Chondrocyte (in vitro differentiated cells): ENCODE data around the gene ACACA. TPM values are rescaled to one million over a fixed set of nuclear protein-coding genes. Genes with fewer than 3 reads are reported as not detected.

Source experiments
- DNase-seq: peaks from one replicate; pipeline ENCODE4 v3.0.0; 2021; ENCODE audit warnings: mixed read lengths, low spot score
- H3K27ac Mint-ChIP-seq: one replicate; pipeline ENCODE4 v1.8.0; 2021; ENCODE audit warnings: mild to moderate bottlenecking, moderate library complexity, mixed read lengths; ENCODE audit not compliant: unreplicated experiment
- H3K27me3 Mint-ChIP-seq: 2 replicates; pipeline ENCODE4 v1.8.0; 2021; ENCODE audit warnings: low read depth, mixed read lengths
- H3K36me3 Mint-ChIP-seq: 2 replicates; pipeline ENCODE4 v1.8.0; 2021; ENCODE audit warnings: low read depth, mixed read lengths
- H3K4me1 Mint-ChIP-seq: 2 replicates; pipeline ENCODE4 v1.8.0; 2021; ENCODE audit warnings: low read depth, mild to moderate bottlenecking, mixed read lengths
- H3K4me3 Mint-ChIP-seq: one replicate; pipeline ENCODE4 v1.8.0; 2021; ENCODE audit warnings: mild to moderate bottlenecking, moderate library complexity, mixed read lengths; ENCODE audit not compliant: unreplicated experiment
- H3K9me3 Mint-ChIP-seq: 2 replicates; pipeline ENCODE4 v1.8.0; 2021; ENCODE audit warnings: low read depth, mixed read lengths
- total RNA-seq: library from RNA; stranded (reverse); gene quantifications from 3 replicates; pipeline ENCODE4 v1.2.1, GENCODE V29; 2021
- TF ChIP-seq, protein P1 (sequence below): fragments of 200-600 bp; sonication (generic); IDR thresholded peaks from 2 replicates; pipeline ENCODE4 v1.5.0; 2021; ENCODE audit warnings: antibody characterized with exemption, mild to moderate bottlenecking, moderate library complexity

The ACACA gene
- total RNA-seq, 1 donor from 2014 or later: 77.1 TPM

- Mint-ChIP-seq H3K27ac (no peak overlapping the region), H3K4me3 (no peak overlapping the region), H3K27me3 (no peaks in the 10 kb centered on the region), H3K9me3 (no peaks in the 10 kb centered on the region), H3K36me3 (peaks cover 5% of the 10 kb centered on the region), H3K4me1 (peaks cover 6% of the 10 kb centered on the region)
- TF ChIP-seq, protein P1, sequence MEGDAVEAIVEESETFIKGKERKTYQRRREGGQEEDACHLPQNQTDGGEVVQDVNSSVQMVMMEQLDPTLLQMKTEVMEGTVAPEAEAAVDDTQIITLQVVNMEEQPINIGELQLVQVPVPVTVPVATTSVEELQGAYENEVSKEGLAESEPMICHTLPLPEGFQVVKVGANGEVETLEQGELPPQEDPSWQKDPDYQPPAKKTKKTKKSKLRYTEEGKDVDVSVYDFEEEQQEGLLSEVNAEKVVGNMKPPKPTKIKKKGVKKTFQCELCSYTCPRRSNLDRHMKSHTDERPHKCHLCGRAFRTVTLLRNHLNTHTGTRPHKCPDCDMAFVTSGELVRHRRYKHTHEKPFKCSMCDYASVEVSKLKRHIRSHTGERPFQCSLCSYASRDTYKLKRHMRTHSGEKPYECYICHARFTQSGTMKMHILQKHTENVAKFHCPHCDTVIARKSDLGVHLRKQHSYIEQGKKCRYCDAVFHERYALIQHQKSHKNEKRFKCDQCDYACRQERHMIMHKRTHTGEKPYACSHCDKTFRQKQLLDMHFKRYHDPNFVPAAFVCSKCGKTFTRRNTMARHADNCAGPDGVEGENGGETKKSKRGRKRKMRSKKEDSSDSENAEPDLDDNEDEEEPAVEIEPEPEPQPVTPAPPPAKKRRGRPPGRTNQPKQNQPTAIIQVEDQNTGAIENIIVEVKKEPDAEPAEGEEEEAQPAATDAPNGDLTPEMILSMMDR: peak; percentile 96
- no peak for DNase-seq
These were observed 359.0 kb downstream of the ACACA start for GRCh38 chr17:37047631-37048104.

DNA sequence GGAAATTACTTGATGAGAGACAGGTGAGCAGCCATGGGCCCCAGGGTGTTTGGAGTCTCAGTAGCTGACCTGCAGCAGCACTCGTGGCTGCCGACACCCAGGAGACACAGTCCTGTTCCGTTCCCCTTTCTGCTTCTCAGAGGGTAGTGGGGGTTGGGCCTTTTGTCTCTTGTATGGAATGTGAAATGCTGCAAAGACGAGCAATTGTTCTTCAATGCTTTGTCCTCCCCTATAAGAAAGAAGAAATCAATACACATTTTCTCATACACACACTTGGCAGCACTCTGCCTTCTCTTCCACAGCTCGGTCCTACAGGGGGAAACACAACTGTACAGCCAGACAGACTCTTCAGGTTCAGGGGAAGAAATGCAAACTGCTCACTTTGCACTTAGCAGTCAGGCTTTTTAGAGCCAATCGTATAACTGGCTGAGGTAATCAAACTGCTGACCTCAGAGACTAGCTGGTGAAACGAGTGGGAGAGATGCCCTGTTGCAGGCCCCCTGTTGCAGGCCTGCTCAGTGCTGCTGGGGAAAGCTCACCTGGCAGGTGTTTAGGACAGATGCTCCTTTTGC, 361.2 kb downstream of the ACACA start:
- Mint-ChIP-seq H3K9me3 (no peaks in the 10 kb centered on the region), H3K27ac (no peak overlapping the region), H3K27me3 (no peaks in the 10 kb centered on the region), H3K4me3 (no peak overlapping the region), H3K36me3 (peaks cover 5% of the 10 kb centered on the region), H3K4me1 (peaks cover 6% of the 10 kb centered on the region)
- DNase-seq: no peak
- TF ChIP-seq, protein P1: no peak

GRCh38 chr17:37043201-37043600, 363.4 kb downstream of the ACACA start:
- no peak overlapping the region for H3K4me3 Mint-ChIP-seq
- no peak for DNase-seq
- peaks cover 10% of the 10 kb centered on the region for H3K4me1 Mint-ChIP-seq
- no peak overlapping the region for H3K27ac Mint-ChIP-seq
- no peaks in the 10 kb centered on the region for H3K9me3 Mint-ChIP-seq
- TF ChIP-seq, protein P1: no peak
- peaks cover 7% of the 10 kb centered on the region for H3K36me3 Mint-ChIP-seq
- no peaks in the 10 kb centered on the region for H3K27me3 Mint-ChIP-seq

DNA sequence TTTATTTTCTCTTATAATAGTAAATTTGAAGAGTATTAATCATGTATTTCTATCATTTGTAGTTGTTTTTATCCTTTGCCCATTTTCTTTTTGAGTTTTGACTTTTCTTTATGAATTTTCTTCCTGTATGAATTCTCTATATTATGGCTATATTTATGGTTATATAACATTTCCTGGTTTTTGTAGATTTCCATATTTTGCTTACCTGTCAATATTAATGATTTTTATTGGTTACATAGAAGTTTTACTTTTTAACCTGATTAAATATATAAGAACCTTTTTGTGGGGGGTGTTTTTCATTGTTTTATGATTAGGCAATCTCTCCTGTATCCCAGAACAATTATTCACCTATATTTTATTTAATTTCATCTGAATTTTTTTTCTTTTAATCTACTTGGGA, 364.7 kb downstream of the ACACA start:
- H3K27ac Mint-ChIP-seq: no peak overlapping the region
- TF ChIP-seq, protein P1: no peak
- H3K9me3 Mint-ChIP-seq: no peaks in the 10 kb centered on the region
- no peak for DNase-seq
- no peak overlapping the region for H3K4me3 Mint-ChIP-seq
- H3K36me3 Mint-ChIP-seq: peaks cover 10% of the 10 kb centered on the region
- no peaks in the 10 kb centered on the region for H3K27me3 Mint-ChIP-seq
- peaks cover 7% of the 10 kb centered on the region for H3K4me1 Mint-ChIP-seq

- peaks cover 13% of the 10 kb centered on the region for H3K36me3 Mint-ChIP-seq
- no peak overlapping the region for H3K27ac Mint-ChIP-seq
- no peak for DNase-seq
- H3K27me3 Mint-ChIP-seq: no peaks in the 10 kb centered on the region
- H3K4me1 Mint-ChIP-seq: peaks cover 7% of the 10 kb centered on the region
- H3K4me3 Mint-ChIP-seq: no peak overlapping the region
- TF ChIP-seq, protein P1: no peak
- no peaks in the 10 kb centered on the region for H3K9me3 Mint-ChIP-seq
These were observed 367.4 kb downstream of the ACACA start for GRCh38 chr17:37039269-37039668.
